Fibroblast of lung (primary cell): ENCODE results near the gene C1R.

Source experiments
- EZH2 ChIP-seq: IDR thresholded peaks from 2 replicates; pipeline ENCODE4 v1.5.1; 2012; ENCODE audit warnings: low read length, control low read depth, mild to moderate bottlenecking; ENCODE audit errors: missing control alignments
- TF ChIP-seq, protein P1 (sequence below), 2 donors: IDR thresholded peaks in 1 of 2; conservative IDR thresholded peaks in 1 of 2; 1 replicate in 1 of 2; 2 replicates in 1 of 2; pipeline ENCODE4 v1.5.1; 2011 to 2012; ENCODE audit warnings: low read length in 2 of 2, control low read depth in 1 of 2, inconsistent platforms in 1 of 2, low read depth in 1 of 2, mild to moderate bottlenecking in 1 of 2

DNA sequence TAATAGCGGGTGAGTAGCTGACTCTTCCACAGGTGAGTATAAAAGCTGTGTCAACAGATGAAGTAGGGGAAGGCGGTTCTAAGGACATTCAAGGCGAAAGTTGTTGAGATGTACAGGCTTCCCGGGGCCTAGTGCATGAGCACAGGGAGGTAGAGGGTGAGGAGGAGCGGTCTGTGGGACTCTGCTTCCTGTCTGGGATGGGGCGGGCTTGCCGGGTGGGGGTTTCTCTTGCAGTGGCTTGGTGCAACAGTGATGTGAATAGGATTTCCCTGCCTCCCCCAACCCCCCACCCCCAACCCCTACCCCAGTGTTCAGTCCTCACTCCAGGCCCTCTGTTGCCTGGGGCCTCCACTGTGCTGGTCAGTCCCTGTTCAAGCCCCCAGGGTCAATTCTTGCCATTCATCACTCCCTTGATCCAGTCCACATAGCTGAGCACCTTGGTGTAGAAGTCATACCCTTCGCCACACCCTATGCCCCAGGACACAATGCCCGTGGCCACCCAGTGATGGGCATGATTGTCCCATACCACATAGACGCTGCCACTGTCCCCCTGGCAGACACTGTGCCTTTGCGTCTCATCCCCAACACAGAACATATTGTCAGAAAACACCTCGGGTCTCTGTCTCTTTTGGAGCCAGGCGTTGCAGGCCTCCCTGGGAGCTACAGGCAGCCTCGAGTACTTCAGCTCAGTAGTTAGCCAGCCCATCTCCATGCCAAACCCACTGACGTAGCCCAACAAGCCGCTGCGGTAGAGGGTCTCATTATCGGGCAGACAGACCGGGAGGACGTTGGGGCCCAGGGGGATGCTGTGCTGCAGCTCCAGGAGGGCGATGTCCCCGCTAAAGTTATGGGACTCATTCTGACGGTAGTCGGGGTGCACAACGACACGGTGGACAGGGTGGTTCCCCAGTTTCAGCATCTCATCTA lies 4.0 kb upstream of the C1R start:
- TF ChIP-seq, protein P1, sequence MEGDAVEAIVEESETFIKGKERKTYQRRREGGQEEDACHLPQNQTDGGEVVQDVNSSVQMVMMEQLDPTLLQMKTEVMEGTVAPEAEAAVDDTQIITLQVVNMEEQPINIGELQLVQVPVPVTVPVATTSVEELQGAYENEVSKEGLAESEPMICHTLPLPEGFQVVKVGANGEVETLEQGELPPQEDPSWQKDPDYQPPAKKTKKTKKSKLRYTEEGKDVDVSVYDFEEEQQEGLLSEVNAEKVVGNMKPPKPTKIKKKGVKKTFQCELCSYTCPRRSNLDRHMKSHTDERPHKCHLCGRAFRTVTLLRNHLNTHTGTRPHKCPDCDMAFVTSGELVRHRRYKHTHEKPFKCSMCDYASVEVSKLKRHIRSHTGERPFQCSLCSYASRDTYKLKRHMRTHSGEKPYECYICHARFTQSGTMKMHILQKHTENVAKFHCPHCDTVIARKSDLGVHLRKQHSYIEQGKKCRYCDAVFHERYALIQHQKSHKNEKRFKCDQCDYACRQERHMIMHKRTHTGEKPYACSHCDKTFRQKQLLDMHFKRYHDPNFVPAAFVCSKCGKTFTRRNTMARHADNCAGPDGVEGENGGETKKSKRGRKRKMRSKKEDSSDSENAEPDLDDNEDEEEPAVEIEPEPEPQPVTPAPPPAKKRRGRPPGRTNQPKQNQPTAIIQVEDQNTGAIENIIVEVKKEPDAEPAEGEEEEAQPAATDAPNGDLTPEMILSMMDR (conservative IDR thresholded peaks at IDR 0.05 in 1 of 2, IDR thresholded peaks at IDR 0.05 in 1 of 2; ENCODE audit: low read depth in 1 of 2, low read length in 2 of 2): no peak
- no peak for TF ChIP-seq EZH2
